ENCODE data around the gene ASAP2. TPM values are rescaled to one million over a fixed set of nuclear protein-coding genes. Genes with fewer than 3 reads are reported as not detected.
"Not testable (repeated sequence)": the region's sequence is repeated elsewhere in the genome, so short reads cannot be mapped to it uniquely, and the experiment has no call there.

The ASAP2 gene
- polyA plus RNA-seq, 3 donors: 57.9 to 64.4 (median 63.7) TPM

DNA sequence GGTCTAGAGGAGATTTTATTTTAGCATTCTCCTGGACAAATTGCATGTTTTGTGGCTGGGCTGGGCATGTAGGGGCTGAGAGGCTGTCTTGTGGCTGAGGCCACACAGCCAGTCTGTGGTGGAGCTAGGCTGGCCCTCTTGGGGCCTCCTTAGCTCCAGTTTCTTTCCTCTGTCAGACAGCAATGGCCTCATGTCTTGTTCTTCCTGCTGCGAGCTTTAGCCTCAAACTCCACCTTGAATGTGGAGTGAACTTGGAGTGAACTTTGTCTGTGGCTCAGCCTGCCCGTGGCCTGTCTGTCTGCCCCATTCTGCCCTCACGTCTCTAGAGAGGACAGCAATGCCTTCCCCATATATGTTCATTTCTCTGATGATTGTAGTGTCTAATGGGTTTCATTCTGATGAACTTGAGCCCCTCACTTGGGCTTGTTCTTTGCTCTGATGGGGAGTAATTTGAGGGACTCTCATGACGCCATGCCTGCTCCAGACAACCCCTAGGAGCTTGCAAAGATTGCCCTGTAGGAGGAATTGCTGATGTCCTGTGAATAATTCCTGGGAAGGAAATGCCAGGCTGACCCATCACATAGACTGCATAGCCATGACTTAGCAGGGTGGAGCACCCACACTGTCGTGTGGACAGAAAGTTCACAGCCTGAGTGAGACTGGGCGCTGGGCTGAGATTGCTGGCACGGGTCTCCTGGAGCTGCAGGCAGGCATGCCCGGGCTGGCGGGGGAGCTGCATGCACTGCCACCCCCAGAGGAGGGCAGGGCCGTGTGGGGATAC lies 42.6 kb downstream of the ASAP2 start:
- no peak for DNase-seq (ENCODE audit: low read depth in 3 of 3, low spot score in 2 of 3)

DNA sequence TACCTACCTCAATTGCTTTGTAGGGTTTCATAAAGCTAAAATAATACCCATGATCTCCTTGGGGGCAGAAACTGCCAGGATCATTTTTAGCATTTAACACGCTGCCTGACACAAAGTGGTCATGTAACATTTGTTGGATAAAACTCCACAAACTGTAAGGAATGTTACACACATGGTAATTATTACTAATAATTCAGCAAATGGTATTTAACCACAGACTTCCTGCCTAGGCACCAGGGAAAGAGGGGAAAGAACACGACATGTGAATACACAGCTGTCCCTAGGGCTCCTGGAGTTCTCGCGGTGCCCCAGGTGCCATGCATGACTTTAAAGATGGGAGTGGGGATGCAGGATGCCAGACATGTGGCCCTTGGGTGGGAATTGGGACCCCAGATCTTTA lies 43.5 kb downstream of the ASAP2 start:
- no peak for DNase-seq (ENCODE audit: low read depth in 3 of 3, low spot score in 2 of 3)

DNA sequence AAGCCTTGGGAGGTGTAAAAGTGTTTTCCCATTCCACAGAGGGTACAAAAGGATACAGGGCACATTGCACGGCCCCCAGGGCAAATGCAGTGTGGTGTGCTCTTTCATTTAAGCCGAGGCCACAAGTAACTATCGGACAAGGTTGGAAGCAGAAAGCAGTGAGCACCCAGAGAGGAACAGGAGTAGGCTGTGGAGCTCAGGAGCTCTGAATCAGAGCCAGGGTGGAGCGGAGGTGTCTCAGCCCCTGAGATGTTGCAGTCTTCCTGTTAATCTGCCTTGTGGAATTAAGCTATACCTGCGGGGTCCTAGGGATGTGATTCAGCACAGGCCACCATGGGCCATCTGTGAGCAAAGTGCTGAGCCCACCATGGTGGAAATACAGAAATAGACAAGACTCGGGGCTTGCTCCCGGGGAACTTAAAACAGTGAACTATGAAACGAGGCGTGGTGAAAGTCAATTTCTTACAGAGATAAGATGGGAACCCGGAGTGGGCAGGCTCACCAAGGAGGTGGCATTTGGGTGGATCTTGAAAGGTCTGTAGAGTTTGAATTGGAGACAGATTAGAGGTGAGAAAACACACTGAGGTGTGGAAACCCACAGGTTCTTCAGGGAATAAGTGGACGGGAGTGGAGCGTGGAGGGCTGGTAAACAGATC lies 44.0 kb downstream of the ASAP2 start:
- DNase-seq (ENCODE audit: low read depth in 3 of 3, low spot score in 2 of 3): no peak

DNA sequence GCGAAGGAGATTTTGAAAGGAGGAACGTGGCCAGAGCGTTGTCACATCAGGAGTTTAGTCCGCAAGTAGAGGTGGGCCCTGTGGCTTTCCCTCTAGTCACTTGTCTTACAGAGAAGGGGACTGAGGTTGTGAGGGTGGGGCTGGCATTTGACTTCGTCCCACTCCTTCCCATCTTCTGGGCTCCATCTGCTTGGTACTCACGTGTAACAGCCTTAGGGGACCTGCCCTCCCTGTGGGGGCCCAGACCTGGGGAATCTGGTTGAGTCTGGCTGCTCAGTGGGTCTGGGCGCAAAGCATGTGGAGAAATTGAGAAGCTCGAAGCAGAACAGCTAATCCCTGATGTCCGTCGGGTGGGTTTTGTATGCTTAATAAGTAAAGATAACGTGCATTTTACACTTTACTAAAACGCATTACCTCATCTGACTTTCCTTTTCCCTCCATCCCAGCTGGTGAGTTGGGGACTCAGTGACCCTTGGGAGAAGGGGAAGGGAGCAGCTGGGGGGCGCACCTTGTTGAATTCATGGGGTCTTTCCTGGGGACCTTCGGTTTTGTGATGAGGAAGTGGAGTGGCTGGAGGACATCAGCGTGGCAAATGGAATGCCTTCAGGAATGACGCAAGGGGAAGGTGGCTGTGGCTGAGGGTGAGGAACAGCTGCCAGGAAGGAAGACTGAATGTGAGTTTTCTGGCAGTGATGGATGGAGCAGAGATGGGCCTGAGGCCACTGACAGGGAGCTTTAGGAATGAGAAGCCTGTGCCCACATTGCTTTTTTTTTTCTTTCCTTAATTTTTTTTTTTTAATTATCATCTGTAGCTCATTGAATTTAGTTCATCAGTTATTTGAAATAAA lies 44.8 kb downstream of the ASAP2 start:
- DNase-seq (ENCODE audit: low read depth in 3 of 3, low spot score in 2 of 3): no peak

DNA sequence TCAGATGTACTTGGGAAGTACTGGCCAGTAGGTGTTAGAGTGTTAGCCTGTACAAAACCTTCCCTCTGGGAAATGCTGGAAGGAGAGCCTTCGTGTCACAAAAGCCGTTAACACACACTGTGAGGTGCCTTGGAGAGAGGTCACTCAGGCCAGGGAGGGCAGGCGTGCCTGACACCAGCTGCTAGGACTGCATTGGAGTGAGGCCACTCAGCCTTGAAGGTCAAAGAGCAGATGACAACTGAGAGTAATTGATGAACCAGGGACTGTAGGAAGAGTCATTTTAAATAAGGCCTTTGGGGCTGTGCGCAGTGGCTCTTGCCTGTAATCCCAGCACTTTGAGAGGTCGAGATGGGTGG lies 45.4 kb downstream of the ASAP2 start:
- DNase-seq (ENCODE audit: low read depth in 3 of 3, low spot score in 2 of 3): no peak

DNA sequence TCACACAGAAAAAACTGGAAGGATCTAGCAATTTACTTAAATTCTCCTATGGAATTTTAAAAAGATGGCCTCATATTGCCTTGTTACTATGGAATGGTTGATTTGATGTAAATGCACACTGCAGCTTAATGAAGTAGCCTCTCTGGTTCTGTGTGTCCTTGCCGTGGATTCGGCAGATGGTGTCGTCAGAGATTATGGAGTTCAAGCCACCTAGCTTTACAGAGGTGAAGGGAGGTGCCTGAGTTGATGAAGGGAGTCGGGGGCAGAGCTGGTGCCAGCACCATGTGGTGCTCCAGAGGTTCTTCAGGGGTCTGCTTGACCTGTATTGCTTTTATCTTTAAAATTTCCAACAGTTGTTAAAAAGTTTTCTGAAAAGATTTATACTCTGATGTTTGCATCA lies 48.8 kb downstream of the ASAP2 start:
- no peak for DNase-seq (ENCODE audit: low read depth in 3 of 3, low spot score in 2 of 3)

DNA sequence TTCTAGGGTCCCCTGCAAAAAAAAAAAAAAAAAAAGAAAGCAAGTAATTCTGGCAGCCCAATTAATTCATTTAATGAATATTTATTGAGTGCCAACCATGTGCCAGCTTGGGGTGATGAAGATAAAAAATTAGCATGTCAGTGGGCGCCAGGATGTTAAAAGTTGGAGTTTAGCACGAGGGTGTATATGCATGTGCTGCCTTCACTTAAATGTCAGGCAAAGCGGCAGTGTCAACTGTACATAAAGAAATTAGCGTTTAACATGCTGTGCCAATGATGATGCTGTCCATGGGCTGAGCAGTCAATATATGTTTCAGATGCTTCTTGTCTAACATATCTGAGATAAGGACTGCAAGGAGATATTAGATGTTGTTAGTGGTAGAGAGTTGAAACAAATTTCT lies 49.5 kb downstream of the ASAP2 start:
- no peak for DNase-seq (ENCODE audit: low read depth in 3 of 3, low spot score in 2 of 3)

DNA sequence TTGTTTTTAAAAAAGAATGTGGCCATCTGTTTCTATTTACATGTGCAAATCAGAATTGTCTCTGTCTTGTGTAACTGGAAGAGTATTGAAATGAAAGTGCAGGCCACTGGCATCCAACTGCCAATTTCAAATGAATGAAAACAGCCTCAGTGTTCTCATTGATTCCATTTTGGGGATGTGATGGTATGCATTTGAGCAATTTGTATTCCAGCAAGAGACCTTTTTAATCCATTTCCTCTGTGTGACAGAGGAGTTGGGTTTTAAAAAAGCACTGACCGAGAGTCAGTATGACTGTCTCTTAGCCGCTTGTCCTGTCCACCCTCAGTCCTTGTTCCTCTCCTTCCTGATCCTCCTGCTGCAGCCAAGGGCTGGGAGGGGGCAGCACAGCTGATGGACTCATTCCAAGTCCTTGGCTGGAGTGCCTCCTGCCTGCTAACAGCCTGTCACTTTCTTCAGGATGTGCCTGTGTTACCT lies 50.0 kb downstream of the ASAP2 start:
- no peak for DNase-seq (ENCODE audit: low read depth in 3 of 3, low spot score in 2 of 3)

DNA sequence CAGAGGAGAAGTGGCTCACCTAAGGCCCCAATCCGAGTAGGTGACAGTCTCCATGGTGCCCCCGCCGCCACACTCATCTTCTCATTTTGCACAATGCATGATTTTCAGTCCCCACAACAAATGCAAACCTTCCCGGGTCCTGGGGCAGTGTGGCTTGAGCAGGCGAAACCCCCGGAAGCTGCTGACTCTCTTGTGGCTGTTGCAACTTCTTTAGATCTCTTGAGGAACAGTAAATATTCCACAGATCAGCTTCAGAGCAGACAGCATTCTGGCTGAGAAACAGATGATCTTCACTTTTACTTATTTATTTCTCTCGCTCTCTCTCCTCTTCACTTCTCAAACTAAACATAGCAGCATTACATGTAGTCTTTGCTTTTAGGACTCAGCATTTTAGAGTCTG lies 51.9 kb downstream of the ASAP2 start:
- DNase-seq (ENCODE audit: low read depth in 3 of 3, low spot score in 2 of 3): no peak

DNA sequence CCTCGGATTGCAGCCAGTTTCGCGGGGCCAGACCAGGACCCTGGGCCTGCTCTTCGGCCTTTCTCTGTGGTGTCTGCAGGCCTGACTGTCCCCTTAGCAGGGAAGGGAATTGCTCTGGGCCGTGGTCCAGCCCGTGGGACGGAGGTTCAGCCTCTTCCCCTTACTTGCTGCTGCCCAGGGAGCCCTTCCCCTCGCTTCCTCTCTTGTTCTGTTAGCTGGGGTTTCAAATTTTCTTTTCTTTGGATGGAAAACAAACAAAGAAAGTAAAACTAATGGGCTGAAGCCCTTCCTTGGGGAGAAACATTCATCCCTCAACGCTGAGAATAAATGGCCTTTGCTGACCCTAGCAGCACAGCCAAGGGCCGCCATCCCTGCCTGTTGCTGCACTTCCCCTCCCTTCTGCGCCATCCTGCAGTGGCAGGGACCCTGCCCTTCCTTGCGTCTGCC lies 52.4 kb downstream of the ASAP2 start:
- no peak for DNase-seq (ENCODE audit: low read depth in 3 of 3, low spot score in 2 of 3)

DNA sequence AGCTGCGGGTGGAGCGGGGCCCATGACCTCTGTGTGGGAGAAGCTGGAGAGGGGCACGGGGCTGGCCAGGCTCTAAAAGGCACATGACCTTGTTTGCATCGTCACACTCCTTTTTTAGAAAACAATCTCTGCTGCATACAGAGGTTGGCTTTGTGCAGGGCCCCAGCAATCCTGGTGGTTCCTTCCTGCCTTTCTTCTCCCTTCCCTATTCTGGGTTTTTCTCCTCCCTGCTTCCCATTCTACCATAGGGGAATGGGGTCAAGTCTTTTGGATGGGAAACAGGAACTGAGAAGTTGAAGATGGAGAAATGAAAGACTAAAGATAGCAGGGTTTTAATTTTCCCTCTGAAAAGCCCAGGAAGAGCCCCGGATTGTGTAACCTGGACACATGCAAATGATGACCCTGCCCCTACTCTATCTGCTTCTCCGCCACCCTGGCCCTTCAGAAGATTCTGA lies 53.9 kb downstream of the ASAP2 start:
- no peak for DNase-seq (ENCODE audit: low read depth in 3 of 3, low spot score in 2 of 3)

DNA sequence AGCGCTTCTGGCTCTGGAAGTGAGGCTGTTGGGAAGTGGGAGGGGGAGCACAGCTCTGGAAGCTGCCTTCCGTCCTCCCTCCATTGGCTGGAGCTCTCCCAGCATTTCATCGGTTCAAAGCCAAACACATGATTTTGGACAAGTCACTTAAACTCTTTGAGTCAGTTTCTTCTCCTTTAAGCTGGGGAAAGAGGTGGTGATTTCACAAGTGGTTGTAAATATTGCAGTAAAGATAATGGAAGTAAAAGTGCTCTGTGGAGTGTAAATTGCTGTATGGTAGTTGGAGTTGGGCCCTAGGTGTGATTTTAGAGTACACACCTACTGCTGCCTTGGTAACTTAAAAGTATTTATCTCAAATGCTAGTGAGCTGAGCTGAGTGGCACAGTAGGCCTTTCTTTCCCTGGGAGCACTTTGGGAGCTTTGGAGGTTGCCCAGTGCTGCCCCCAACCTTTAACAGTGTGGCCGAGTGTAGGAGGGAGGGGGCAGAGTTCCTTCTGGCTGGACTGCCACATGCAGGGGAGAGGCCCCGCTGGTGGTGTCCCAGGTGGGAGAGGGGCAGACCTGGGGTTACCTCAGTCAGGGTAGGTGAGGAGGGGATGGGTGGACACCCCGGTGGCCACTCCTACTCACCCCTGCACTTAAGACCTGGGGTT lies 54.7 kb downstream of the ASAP2 start:
- no peak for DNase-seq (ENCODE audit: low read depth in 3 of 3, low spot score in 2 of 3)

DNA sequence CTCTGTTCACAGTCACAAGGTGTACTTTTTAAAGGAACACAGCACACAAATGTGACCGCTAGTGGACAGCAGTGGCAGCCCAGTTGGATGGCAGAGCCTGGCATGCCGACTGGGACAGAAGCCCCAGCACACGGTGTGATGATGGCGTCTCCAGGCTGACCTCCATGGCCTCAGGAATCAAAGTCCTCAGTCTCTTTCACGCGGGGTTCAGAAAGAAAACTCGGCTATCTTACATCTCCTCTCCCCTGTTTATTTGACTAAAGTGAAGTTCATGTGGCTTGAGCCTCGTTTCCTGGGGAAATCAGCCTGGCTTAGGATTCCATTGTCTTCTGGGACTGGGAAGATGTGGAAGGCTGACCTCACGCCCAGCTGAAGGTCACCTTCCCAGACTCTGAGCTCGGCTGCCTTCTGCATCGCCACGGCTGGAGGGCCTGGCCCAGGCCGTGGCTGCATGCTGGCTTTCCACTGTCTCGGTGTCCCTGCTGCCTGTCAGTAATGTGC lies 56.1 kb downstream of the ASAP2 start:
- DNase-seq (ENCODE audit: low read depth in 3 of 3, low spot score in 2 of 3): no peak

DNA sequence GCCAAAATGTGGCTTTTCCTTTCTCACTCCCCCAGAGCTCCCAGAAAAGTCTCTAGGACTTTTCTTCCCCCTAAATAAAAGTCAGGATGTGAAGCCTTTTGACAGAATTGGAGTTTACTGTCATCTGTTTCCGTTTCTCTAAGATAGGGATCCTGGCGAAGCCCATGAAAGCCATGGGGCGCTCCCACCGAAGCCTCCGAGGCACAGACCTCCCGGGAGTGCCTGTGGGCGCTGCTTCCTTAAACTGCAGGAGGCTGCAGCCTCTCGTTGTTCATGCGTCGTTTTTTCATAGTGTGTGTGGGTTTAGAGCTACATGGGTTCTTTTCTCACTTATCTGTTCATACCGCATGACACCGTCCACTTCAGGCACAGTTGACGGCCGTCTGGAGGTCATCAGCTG lies 56.8 kb downstream of the ASAP2 start:
- DNase-seq (ENCODE audit: low read depth in 3 of 3, low spot score in 2 of 3): no peak

DNA sequence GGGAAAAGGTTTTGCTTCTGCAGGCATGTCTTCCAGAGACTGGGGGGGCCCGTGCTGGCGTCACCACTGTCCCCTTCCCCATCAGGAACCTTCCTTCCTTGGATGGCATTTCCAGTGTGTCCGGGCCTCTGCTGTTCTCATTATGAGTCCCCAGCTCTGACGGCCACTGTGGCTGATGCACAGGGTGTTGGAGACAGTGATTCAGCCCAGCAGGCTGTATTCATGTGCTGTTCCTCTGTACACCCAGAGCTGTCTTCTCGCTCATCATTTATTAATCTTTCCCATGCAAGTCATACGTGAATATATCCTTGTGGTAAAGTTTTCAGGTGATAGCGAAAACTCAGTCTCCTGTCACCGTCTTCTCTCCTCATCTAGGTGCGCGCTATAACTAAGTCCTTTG lies 57.7 kb downstream of the ASAP2 start:
- no peak for DNase-seq (ENCODE audit: low read depth in 3 of 3, low spot score in 2 of 3)

DNA sequence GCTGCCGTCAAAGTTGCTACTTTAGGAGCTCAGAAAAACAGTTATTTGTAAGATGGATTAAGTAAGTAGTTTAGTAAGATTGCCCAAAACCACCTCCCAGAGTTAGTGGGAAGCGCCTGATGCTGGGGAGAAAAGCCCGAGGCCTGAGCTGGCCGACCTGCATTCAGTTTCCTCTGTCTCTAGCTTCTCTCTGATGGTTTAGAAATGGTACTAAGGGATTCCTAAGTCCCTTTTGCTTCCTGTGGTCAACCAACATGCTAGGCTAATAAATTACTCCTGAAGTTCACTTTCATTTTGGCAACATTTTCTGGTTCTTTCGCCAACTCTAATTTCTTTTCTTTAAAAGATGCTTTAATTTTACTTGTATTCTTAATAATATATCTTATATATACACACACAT lies 60.1 kb downstream of the ASAP2 start:
- no peak for DNase-seq (ENCODE audit: low read depth in 3 of 3, low spot score in 2 of 3)

DNA sequence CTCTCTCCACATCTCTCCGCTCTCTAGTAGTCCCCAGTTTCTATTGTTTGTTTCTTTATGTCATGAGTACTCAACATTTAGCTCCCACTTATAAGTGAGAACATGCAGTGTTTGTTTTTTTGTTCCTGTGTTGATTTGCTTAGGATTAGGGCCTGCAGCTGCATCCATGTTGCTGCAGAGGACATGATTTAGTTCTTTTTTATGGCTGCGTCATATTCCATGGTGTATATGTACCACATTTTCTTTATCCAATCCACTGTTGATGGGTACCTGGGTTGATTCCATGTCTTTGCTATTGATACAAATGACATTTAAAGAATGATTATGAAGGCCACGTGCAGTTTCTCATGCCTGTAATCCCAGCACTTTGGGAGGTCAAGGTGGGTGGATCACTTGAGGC lies 60.7 kb downstream of the ASAP2 start:
- DNase-seq (ENCODE audit: low read depth in 3 of 3, low spot score in 2 of 3): not testable (repeated sequence)

DNA sequence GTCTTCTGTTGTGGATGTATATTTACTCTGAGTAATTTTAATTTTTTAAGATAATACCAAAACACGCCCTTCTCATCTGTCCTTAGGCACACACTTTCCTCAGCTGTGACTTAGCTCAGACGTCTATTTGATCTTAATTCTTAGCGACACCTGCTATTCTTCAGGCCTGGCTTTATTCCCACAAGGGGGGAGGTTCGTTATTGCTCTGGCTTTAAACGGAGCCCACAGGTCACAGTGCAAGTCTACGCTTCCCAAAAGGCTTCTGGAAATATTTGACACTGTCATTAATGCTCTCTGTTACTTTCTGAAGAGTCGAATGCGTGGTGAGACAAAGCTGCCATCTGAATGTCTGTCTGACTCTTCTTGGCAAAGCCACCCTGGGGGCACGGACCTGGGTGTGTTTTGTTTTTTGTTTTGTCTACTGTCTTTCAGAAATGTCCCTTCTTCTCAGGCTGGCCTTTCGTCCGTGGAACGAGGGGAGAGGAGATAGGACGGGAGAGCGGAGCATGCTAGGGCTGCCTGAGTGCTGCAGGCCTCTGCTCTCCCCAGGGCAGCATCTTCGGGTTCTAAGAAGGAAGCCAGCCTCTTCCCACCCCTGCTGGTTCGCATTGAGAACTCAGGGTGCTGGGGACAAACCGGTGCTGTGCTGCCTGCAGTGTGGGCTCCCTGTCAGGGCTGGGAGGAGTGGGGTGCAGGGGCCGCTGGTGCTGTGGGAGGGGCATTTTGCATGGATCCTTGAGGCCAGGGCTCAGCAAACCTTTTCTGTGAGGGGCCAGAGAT lies 61.9 kb downstream of the ASAP2 start:
- no peak for DNase-seq (ENCODE audit: low read depth in 3 of 3, low spot score in 2 of 3)

DNA sequence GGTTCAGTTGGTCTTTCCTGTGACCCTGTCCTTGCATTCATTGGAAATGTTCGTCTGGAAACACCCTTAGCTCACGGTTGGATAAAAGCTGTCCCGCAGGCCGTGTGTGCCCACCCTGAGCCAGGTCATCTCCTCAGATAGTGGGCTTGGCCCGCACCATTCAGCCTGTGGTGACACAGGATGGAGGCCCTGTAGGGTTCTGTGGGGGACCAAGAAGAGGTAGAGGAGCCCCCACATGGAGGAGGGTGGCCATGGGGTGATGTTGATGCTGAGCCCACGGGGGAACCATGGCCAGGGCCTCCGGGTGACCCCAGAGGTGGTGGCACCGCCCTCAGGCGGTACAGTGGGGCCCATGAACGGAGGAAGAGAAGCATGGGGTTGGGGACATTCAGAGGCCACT lies 62.7 kb downstream of the ASAP2 start:
- no peak for DNase-seq (ENCODE audit: low read depth in 3 of 3, low spot score in 2 of 3)
